Mammary epithelial cell (primary cell): ENCODE data around the gene DNMT3L.

Experiments
- EZH2 ChIP-seq: IDR thresholded peaks from 2 replicates; pipeline ENCODE4 v1.6.1; 2012; ENCODE audit warnings: low read length, inconsistent platforms, borderline replicate concordance
- TF ChIP-seq, protein P1 (sequence below), 2 donors: IDR thresholded peaks in 1 of 2; conservative IDR thresholded peaks in 1 of 2; 2 replicates each; pipeline ENCODE4 v1.5.1; 2011 to 2012; ENCODE audit warnings: inconsistent platforms in 2 of 2, low read length in 2 of 2, mild to moderate bottlenecking in 2 of 2, control low read depth in 1 of 2, low read depth in 1 of 2; ENCODE audit not compliant: insufficient read depth in 1 of 2; ENCODE audit errors: extremely low read depth in 1 of 2

DNA sequence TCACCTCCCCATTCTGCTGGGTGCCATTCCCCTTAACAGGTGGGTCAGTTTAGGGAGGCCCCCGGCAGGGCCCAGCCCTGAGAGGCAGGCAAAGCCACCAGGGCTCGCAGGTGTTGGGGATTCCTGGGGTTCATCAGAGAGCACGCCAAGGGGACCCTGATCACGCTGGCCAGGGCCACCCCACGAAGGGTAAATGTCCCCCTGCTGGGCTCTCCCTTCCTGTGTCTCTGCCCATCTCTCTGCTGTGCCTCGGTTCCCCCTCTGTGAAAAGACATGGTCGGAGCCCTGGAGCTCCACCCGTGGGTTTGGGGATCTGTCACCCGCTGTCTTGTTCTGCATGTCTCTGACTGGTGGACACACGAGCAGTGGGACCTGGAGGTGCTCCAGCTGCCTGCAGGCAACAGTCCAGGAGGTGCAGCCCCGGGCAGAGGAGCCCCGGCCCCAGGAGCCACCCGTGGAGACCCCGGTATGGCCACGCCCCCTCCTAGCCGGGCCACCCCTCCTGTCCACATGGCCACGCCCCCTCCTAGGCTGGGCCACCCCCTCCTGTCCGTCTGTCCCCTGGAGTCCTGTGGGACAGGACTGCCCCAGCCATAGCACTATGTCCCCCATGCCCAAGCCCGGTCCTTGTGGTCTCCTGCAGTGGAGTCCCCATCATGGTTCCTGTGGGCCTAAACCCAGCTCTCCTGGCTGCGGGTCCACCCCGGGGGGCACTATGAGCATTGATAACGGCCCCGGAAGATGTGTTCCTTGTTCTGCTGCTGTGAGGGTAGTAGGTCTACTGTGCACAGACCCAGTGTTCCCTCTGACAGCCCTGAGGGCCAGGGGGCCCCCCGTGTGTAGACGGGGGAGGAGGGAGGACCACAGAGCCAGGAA is 30.5 kb upstream of the DNMT3L start:
- TF ChIP-seq, protein P1, sequence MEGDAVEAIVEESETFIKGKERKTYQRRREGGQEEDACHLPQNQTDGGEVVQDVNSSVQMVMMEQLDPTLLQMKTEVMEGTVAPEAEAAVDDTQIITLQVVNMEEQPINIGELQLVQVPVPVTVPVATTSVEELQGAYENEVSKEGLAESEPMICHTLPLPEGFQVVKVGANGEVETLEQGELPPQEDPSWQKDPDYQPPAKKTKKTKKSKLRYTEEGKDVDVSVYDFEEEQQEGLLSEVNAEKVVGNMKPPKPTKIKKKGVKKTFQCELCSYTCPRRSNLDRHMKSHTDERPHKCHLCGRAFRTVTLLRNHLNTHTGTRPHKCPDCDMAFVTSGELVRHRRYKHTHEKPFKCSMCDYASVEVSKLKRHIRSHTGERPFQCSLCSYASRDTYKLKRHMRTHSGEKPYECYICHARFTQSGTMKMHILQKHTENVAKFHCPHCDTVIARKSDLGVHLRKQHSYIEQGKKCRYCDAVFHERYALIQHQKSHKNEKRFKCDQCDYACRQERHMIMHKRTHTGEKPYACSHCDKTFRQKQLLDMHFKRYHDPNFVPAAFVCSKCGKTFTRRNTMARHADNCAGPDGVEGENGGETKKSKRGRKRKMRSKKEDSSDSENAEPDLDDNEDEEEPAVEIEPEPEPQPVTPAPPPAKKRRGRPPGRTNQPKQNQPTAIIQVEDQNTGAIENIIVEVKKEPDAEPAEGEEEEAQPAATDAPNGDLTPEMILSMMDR (conservative IDR thresholded peaks at IDR 0.05 in 1 of 2, IDR thresholded peaks at IDR 0.05 in 1 of 2; ENCODE audit: extremely low read depth in 1 of 2, insufficient read depth in 1 of 2, low read depth in 1 of 2, low read length in 2 of 2), result no peak
- no peak for TF ChIP-seq EZH2
